Cardiac fibroblast (primary cell): ENCODE measurements around the gene PTPN13.

Experiments
- DNase-seq, 2 donors: peaks; one replicate each; pipeline versions ENCODE4 v3.0.0 to v3.0.0-alpha.2; 2010; ENCODE audit warnings: low read depth in 2 of 2
- H3K4me3 ChIP-seq, 2 donors: replicated peaks in 1 of 2; 1 replicate in 1 of 2; 2 replicates in 1 of 2; pipeline ENCODE4 v1.5.1; 2011; ENCODE audit warnings: low read depth in 2 of 2, low read length in 2 of 2, mild to moderate bottlenecking in 2 of 2, moderate library complexity in 1 of 2
- CTCF ChIP-seq: IDR thresholded peaks from one replicate; pipeline ENCODE4 v1.5.1; 2011; ENCODE audit warnings: low read depth, mild to moderate bottlenecking, low read length, inconsistent platforms

Gene PTPN13

GRCh38 chr4:86586626-86587380 lies 7.3 kb upstream of the PTPN13 start:
- DNase-seq: no peak
- no peak for TF ChIP-seq CTCF
- H3K4me3 ChIP-seq: no peak overlapping the region

GRCh38 chr4:86587381-86588140 lies 6.6 kb upstream of the PTPN13 start:
- TF ChIP-seq CTCF: no peak
- no peak overlapping the region for H3K4me3 ChIP-seq
- DNase-seq: no peak

- no peak overlapping the region for H3K4me3 ChIP-seq
- peak in 1 of 2 donors; percentile 55 for DNase-seq
- TF ChIP-seq CTCF: no peak
Measured at GRCh38 chr4:86592553-86593249, 1.4 kb upstream of the PTPN13 start.

- DNase-seq: peak; percentile 76 to 77
- peak; percentile 23 for TF ChIP-seq CTCF
- H3K4me3 ChIP-seq: peak overlapping the region; percentile 59 to 93
Measured at GRCh38 chr4:86594559-86595425, 677 bp downstream of the PTPN13 start.

- DNase-seq: peak; percentile 12 to 52
Measured at GRCh38 chr4:86595426-86595805, 1.3 kb downstream of the PTPN13 start.

More at GRCh38 chr4:86595426-86595805, 1.3 kb downstream of the PTPN13 start:
- TF ChIP-seq CTCF: no peak
- H3K4me3 ChIP-seq: peak overlapping the region; percentile 59 to 93
